Fibroblast of mammary gland (primary cell): ENCODE measurements around the gene MSL3B.

Experiments
- DNase-seq: peaks from one replicate; pipeline ENCODE4 v3.0.0-alpha.2; 2010; ENCODE audit warnings: low read depth
- H3K4me3 ChIP-seq: 2 replicates; pipeline ENCODE4 v1.5.1; 2011; ENCODE audit warnings: low read depth, mild to moderate bottlenecking, low read length, moderate library complexity; ENCODE audit not compliant: control insufficient read depth
- TF ChIP-seq, protein P1 (sequence below): conservative IDR thresholded peaks from 2 replicates; pipeline ENCODE4 v1.5.1; 2011; ENCODE audit warnings: low read depth, low read length, inconsistent platforms; ENCODE audit not compliant: control insufficient read depth, insufficient read depth

MSL3B gene

DNA sequence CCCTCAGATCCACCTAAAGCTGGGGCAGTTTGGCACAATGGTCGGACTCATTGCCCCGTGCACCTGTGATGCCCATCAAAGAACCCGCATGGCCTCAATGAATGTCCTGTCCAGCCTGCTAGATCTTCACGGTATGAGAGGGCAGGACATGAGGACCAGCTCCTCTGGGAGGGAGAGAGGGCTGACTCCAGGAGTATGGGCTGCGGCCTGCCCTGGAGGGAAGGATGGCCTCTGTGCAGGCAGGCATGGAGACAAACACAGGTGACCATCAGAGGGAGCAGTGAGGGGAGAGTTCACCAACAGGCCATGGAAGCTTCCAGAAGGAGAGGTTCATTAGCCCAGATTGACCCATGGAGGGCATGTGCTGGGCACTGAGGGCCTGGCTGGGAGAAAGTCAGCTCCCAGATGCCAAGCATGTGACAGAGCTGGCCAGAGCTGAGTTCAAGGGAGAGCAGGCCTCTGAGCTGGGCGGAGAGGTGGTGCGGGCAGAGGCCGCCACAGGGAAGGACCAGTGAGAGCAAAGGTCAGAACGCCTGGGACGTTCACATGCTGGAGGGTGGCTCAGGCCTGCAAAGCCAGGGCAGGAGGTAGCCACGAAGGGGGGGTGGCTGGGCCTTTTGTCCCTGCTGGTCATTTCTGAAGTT lies 50.1 kb downstream of the MSL3B start:
- no peak for DNase-seq
- TF ChIP-seq, protein P1, sequence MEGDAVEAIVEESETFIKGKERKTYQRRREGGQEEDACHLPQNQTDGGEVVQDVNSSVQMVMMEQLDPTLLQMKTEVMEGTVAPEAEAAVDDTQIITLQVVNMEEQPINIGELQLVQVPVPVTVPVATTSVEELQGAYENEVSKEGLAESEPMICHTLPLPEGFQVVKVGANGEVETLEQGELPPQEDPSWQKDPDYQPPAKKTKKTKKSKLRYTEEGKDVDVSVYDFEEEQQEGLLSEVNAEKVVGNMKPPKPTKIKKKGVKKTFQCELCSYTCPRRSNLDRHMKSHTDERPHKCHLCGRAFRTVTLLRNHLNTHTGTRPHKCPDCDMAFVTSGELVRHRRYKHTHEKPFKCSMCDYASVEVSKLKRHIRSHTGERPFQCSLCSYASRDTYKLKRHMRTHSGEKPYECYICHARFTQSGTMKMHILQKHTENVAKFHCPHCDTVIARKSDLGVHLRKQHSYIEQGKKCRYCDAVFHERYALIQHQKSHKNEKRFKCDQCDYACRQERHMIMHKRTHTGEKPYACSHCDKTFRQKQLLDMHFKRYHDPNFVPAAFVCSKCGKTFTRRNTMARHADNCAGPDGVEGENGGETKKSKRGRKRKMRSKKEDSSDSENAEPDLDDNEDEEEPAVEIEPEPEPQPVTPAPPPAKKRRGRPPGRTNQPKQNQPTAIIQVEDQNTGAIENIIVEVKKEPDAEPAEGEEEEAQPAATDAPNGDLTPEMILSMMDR = no peak
- H3K4me3 ChIP-seq = no peak overlapping the region

DNA sequence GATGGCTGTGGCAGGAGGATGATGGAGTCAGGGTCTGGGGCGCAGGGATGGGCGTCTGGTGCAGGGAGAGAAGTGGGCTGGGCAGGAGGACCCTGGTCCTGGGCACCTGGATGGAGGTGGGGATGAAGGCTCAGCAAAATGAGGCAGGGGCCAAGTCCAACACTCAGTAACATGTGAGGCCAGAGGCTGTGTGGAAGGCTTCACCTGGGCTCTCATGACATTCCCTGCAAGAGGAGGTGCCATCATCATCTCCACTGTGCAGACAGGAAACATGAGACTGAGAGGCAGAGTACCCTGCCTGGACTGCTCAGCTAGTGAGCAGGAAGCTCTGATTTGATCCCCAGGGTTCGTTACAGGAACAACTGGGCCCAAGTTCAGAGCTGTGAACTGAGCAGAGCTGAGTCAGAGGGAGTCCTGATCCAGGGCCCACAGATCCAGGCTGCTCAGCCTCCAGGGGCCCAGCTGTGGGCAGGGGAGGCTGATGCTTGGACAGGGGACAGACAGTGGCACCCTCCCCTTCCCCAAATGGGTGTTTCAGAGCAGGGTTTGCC lies 50.8 kb downstream of the MSL3B start:
- TF ChIP-seq, protein P1 = no peak
- peak; percentile 48 for DNase-seq
- H3K4me3 ChIP-seq = no peak overlapping the region

DNA sequence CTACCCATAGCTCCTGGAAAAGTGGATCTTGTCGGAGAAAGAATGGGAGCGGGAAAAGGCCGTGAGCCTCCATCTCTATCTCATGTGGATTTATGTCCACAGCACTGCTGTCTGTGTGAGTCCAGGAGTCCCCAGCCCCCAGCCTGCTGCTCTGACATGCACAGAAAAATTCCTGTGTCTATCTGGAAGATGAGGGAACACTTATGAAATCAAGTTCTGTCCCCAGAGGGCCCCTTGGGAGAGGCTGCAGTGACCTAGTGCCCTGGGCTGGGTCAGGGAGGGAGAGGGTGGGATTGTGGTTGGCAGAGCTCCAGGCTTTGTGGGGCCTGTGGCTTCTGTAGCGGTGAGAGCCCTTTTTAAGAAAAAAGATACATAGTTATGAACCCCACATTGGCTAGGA lies 51.4 kb downstream of the MSL3B start:
- no peak for DNase-seq
- no peak overlapping the region for H3K4me3 ChIP-seq
- TF ChIP-seq, protein P1 = no peak

DNA sequence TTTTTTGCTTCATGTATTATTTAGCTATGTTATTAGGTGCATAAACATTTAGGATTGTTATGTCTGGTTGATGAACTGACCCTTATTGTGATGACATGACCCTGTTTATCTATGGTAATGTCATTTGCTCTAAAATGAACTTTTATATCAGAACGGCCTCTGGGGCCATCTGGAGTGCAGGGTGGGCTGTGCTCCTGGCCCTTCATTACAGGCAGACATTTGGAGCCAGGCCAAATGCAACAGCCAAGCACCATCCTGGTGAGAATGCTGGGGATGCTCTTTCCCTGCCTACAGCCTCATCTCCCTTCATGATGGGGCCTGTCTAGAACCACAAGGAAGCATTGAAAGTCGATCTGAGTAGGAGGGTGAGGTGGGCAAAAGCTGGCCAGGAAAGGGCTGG lies 51.9 kb downstream of the MSL3B start:
- H3K4me3 ChIP-seq = no peak overlapping the region
- no peak for DNase-seq
- TF ChIP-seq, protein P1 = no peak

DNA sequence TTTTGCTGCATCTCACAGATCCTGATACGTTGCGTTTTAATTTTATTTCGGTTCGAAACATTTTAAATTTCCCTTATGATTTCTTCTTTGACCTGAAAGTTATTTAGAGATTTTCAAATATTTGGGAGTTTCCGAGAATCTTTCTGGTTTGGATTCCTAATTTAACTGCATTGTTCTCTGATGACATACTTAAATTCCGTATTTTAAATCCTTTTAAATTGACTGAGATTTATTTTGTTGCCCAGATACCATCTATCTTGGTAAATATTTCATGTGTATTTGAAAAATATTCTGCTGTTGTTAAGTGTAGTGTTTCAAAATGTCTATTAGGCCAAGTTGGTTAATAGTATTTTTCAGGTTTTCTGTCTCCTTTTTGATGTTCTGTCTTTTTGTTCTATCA lies 52.3 kb downstream of the MSL3B start:
- TF ChIP-seq, protein P1 = no peak
- no peak overlapping the region for H3K4me3 ChIP-seq
- DNase-seq = no peak
